Measurements from ENCODE around the gene PTGFR. TPM values are rescaled to one million over a fixed set of nuclear protein-coding genes. Genes with fewer than 3 reads are reported as not detected.

PTGFR gene, protein sequence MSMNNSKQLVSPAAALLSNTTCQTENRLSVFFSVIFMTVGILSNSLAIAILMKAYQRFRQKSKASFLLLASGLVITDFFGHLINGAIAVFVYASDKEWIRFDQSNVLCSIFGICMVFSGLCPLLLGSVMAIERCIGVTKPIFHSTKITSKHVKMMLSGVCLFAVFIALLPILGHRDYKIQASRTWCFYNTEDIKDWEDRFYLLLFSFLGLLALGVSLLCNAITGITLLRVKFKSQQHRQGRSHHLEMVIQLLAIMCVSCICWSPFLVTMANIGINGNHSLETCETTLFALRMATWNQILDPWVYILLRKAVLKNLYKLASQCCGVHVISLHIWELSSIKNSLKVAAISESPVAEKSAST
- not detected for total RNA-seq
- not detected for polyA plus RNA-seq
- 0 reads per million in 6 experiments for total RNA-seq

DNA sequence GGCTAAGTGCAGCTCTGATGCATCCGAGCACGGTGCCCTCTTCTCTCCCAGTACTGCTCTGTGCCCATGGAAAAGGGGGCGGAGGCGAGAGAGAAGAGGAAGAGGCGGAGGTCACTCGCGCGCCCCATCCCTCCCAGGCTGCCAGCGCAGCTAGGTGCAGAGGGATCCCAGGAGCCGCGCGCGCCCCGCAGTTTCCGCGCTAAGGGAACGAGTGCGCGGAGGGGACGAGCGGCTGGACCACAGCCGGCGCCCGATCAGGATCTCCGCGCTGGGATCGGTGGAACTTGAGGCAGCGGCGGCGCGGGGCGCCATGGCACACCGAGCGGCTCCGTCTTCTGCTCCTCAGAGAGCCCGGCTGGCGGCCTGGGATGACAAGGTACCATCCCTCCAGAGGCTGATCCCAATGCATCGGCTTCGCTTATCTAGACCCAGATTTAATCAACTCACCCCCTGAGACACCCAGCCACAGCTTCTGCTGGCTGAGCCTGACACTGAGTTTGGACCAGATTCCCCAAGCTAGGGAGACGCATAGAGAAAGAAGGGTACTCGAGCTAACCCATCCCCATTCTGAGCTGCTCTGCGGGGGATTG lies at the start of gene PTGFR:
Gene PTGFR (plus strand): TSS at position 114 of the 590 bp plus-strand sequence. CDS start 1,770 bp downstream, outside the sequence.
- no peaks in the 10 kb centered on the region for H3K36me3 Mint-ChIP-seq
- peaks cover 3 to 6% (median 5%) of the 10 kb centered on the region in 4 donors for H3K4me1 Mint-ChIP-seq
- peaks cover 0 to 15% (median 9%) of the 10 kb centered on the region in 9 donors for H3K9me3 Mint-ChIP-seq
- no peak for DNase-seq
- H3K27me3 Mint-ChIP-seq = peaks cover 21 to 53% (median 38%) of the 10 kb centered on the region in 5 donors
- H3K27ac Mint-ChIP-seq = no peak within 1 kb of the TSS
- POLR2A ChIA-PET = no interaction called here
- ATAC-seq = no peak
- peak within 1 kb of the TSS in 3 of 10 donors; percentile 15 to 43 (median 16) for H3K4me3 Mint-ChIP-seq

DNA sequence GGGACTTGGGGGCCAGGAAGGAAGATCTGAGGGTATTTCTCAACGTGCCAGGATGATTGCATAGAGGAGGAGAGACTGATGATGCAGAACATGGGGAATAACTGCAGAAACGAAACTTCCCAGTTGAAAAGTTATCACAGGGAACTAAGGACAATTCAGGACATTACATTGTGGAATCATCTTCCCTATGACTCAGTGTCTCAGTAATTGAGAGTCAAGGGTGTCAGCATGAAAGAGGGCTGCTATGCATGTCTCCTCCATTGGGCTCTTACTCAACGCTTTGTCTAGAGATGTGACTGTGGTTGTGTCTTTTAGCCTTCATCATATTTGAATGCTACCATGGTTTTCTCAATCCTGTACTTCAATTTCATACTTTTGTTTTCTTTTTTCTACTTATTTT lies 48.9 kb upstream of the PTGFR start:
- H3K4me1 Mint-ChIP-seq = no peaks in the 10 kb centered on the region
- H3K27me3 Mint-ChIP-seq = peaks cover 0 to 8% (median 2%) of the 10 kb centered on the region in 5 donors
- POLR2A ChIA-PET = no interaction called here
- no peaks in the 10 kb centered on the region for H3K36me3 Mint-ChIP-seq
- no peak for DNase-seq
- peaks cover 0 to 3% (median 1%) of the 10 kb centered on the region in 9 donors for H3K9me3 Mint-ChIP-seq
- ATAC-seq = no peak
- no peak overlapping the region for H3K27ac Mint-ChIP-seq
- no peak overlapping the region for H3K4me3 Mint-ChIP-seq

DNA sequence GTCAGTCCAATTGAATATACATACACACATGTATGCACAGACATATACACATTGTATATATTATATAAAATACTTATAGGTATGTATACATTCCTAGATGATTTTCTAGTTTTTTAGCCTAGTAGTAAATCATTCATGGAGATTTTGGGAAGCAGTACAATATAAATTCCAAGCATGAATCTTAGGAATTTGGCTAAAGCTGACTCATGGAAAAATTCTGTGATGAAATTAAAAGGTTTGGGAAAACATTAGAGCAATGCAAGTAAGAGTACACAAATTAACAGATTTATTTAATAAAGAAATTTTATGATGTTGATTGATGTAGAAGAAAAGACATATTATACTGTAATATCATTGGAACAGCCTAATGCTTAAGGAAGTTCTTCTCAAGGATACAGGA lies 43.7 kb upstream of the PTGFR start:
- Mint-ChIP-seq H3K4me3 (no peak overlapping the region), H3K27ac (no peak overlapping the region), H3K27me3 (peaks cover 0 to 2% (median 0%) of the 10 kb centered on the region in 5 donors), H3K36me3 (no peaks in the 10 kb centered on the region), H3K4me1 (no peaks in the 10 kb centered on the region), H3K9me3 (peaks cover 0 to 3% (median 0%) of the 10 kb centered on the region in 9 donors)
- no peak for ATAC-seq
- DNase-seq = no peak
- POLR2A ChIA-PET = no interaction called here

DNA sequence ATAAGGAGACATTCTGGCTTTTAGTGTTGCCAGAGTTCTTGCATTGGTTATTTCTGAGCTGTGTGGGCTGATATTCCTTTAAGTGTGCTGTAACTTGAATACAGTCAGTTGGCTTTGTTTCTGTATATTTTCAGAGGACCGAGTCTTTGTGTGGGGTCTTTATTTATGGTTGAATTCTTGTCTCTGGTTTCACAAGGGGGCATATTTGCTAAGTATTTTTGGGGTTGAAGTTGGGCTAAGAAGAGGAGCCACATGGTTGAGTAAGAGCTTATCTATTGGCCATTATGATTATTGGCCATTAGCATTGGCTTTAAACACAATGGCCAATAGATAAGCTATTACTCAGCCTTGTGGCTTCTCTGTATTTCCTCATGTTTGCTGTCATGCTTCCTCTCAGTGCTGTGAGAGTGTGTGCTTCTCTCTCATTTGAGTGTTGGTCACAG lies 26.3 kb upstream of the PTGFR start:
- Mint-ChIP-seq H3K36me3 (peaks cover 0 to 40% (median 2%) of the 10 kb centered on the region in 3 donors), H3K9me3 (peaks cover 17 to 53% (median 32%) of the 10 kb centered on the region in 9 donors), H3K27me3 (peaks cover 2 to 13% (median 3%) of the 10 kb centered on the region in 5 donors), H3K27ac (no peak overlapping the region), H3K4me1 (no peaks in the 10 kb centered on the region), H3K4me3 (no peak overlapping the region)
- ATAC-seq = no peak
- no peak for DNase-seq
- POLR2A ChIA-PET = no interaction called here

DNA sequence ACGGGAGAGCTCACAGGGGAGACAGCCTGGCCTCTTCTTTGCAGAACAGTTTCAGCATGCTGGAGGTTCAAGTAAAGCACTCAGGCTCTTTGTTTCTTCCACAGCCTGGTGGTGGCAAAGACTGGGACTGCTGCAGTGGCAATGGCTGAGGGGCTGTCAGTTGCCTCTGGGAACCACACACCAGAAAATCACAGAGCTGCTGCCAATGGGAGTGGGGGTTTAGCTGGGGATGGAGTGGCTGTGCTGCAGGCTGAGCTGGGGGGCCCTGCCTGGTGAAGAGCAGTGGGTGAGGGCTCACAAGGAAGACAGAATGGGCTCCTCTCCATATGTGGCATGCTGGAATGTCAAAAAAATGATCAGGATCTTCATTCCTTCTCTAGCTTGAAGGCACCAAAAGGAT lies 25.6 kb upstream of the PTGFR start:
- peaks cover 16 to 49% (median 32%) of the 10 kb centered on the region in 9 donors for H3K9me3 Mint-ChIP-seq
- POLR2A ChIA-PET = no interaction called here
- no peak overlapping the region for H3K4me3 Mint-ChIP-seq
- DNase-seq (no peak), ATAC-seq (no peak)
- H3K27ac Mint-ChIP-seq = no peak overlapping the region
- no peaks in the 10 kb centered on the region for H3K4me1 Mint-ChIP-seq
- H3K36me3 Mint-ChIP-seq = peaks cover 0 to 40% (median 2%) of the 10 kb centered on the region in 3 donors
- H3K27me3 Mint-ChIP-seq = peaks cover 2 to 13% (median 3%) of the 10 kb centered on the region in 5 donors

DNA sequence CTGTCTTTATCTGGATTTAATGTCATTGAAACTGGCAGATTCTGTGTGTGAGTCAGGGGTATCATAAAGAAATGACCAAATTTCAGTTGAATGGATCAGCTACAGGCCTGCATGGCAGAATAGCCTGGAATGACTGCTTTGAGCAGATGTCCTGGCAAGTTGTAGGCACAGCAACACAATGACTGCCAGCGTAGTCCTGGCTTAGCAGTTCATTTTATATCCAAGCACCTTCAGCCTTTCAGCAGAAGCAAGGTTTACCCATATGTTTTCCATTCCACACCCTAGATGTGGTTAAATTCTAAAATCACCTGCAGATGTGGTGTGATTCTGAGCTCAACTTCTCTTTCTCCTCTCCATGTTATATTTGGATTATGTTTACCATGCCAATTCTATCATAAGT lies 22.3 kb upstream of the PTGFR start:
- H3K9me3 Mint-ChIP-seq = peaks cover 3 to 20% (median 7%) of the 10 kb centered on the region in 9 donors
- no peak overlapping the region for H3K4me3 Mint-ChIP-seq
- no peak overlapping the region for H3K27ac Mint-ChIP-seq
- H3K27me3 Mint-ChIP-seq = peaks cover 2 to 14% (median 5%) of the 10 kb centered on the region in 5 donors
- DNase-seq (no peak), ATAC-seq (no peak)
- H3K36me3 Mint-ChIP-seq = peaks cover 0 to 15% (median 0%) of the 10 kb centered on the region in 3 donors
- H3K4me1 Mint-ChIP-seq = no peaks in the 10 kb centered on the region
- POLR2A ChIA-PET = no interaction called here

DNA sequence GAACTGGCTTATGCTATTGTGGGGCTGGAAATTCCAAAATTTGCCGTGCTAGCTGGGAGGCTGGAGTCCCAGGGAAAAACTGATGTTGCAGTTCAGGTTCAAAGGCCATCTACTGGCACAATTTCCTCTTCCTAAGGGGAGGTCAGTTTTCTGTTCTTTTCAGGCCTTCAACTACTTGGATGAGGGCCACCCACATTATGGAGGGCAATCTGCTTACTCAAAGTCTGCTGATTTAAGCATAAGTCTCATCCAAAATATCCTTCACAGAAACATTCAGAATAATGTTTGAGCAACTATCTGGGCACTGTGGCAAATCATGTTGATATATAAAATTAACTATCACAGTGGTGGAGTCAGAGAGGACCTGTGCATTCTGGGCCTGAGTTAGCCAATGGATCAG lies 21.2 kb upstream of the PTGFR start:
- H3K36me3 Mint-ChIP-seq = peaks cover 0 to 9% (median 0%) of the 10 kb centered on the region in 3 donors
- no peak overlapping the region for H3K27ac Mint-ChIP-seq
- DNase-seq (no peak), ATAC-seq (no peak)
- H3K4me1 Mint-ChIP-seq = no peaks in the 10 kb centered on the region
- peaks cover 0 to 14% (median 7%) of the 10 kb centered on the region in 5 donors for H3K27me3 Mint-ChIP-seq
- POLR2A ChIA-PET = no interaction called here
- H3K4me3 Mint-ChIP-seq = no peak overlapping the region
- peaks cover 0 to 14% (median 1%) of the 10 kb centered on the region in 9 donors for H3K9me3 Mint-ChIP-seq

DNA sequence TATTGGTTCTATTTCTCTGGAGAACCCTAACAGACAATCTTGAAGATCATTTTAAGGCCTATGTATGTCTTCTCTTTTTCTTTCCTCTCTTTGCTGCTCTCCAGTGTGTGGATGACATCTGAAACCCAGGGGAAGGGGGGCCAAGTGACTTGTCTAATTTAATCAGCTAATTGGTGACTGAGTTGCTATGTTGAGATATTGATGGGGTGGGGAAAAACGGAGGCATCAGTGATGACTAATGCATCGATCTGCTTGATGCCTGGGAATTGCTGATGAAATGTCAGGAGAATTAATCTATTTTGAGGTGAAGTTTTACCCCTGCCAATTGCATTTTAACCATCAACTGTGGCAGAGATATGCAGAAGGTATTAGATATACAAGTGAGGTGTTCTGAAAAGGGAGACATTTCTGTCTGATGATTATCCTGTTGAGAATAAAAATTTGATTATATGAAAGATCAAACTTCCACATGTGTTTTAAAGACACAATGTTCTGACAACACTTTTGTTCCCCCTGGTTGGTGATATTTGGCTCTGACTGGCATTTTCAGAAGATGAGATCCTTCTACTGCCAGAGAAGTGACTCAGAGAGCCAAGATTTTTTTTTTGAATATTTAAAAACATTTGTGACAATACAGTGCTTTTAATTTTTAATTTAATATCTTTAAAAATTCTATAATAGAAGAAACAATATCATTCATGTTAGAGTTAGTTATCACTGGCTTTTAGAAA lies 18.7 kb upstream of the PTGFR start:
- Mint-ChIP-seq H3K27me3 (peaks cover 0 to 10% (median 2%) of the 10 kb centered on the region in 5 donors), H3K4me3 (no peak overlapping the region), H3K27ac (no peak overlapping the region), H3K9me3 (peaks cover 0 to 7% (median 0%) of the 10 kb centered on the region in 9 donors), H3K4me1 (no peaks in the 10 kb centered on the region), H3K36me3 (no peaks in the 10 kb centered on the region)
- ATAC-seq = no peak
- POLR2A ChIA-PET = no interaction called here
- DNase-seq = no peak

DNA sequence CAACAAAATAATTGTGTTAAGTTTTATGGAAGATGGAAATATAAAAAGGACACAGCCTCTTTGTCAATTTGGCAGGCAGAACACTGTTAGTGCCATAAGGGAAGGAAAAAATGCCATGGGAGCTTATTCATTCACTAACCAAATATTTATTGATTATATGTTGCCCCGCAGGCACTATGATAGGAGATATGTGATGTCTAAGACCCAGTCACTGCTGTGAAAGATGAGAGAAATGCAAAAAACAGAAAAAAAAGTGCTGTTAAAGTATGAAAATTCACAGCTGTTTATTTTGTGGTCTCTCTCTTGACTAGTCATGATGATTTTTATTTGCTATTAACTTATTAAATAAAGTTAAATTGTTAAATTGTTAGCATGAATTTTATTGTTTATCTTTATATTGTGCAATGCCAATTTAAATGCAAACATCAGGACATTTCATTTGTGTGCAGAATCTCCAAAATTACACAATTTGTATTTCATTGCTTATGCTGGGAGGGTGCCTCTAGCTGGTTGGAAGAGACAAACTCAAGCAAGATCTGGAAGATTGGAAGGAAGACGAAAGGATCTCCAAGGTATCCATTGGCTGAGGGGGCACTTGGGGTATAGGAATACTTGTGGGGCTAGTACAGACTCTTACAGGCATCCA lies 17.8 kb upstream of the PTGFR start:
- Mint-ChIP-seq H3K4me1 (no peaks in the 10 kb centered on the region), H3K36me3 (no peaks in the 10 kb centered on the region), H3K9me3 (peaks cover 0 to 7% (median 0%) of the 10 kb centered on the region in 9 donors), H3K27ac (no peak overlapping the region), H3K27me3 (peaks cover 0 to 10% (median 2%) of the 10 kb centered on the region in 5 donors), H3K4me3 (no peak overlapping the region)
- no peak for ATAC-seq
- no peak for DNase-seq
- POLR2A ChIA-PET = no interaction called here

DNA sequence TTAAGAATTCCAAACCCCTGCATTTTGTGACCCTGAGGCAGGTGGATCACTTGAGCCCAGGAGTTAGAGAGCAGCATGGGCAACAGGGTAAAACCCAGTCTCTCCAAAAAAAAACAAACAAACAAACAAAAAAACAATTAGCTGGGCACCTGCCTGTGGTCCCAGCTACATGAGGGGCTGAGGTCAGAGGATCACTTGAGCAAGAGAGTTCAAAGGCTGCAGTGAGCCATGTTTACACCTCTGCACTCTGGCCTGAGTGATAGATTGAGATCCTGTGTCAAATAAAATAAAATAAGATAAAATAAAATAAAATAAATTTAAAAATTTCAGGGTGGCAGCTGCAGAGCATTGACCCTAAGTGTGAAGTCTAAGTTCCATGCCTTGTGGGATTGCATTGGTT lies 16.7 kb upstream of the PTGFR start:
- POLR2A ChIA-PET = no interaction called here
- Mint-ChIP-seq H3K27ac (no peak overlapping the region), H3K4me3 (no peak overlapping the region), H3K36me3 (no peaks in the 10 kb centered on the region), H3K4me1 (no peaks in the 10 kb centered on the region), H3K9me3 (peaks cover 0 to 7% (median 0%) of the 10 kb centered on the region in 9 donors), H3K27me3 (peaks cover 0 to 18% (median 2%) of the 10 kb centered on the region in 5 donors)
- DNase-seq (no peak), ATAC-seq (no peak)

DNA sequence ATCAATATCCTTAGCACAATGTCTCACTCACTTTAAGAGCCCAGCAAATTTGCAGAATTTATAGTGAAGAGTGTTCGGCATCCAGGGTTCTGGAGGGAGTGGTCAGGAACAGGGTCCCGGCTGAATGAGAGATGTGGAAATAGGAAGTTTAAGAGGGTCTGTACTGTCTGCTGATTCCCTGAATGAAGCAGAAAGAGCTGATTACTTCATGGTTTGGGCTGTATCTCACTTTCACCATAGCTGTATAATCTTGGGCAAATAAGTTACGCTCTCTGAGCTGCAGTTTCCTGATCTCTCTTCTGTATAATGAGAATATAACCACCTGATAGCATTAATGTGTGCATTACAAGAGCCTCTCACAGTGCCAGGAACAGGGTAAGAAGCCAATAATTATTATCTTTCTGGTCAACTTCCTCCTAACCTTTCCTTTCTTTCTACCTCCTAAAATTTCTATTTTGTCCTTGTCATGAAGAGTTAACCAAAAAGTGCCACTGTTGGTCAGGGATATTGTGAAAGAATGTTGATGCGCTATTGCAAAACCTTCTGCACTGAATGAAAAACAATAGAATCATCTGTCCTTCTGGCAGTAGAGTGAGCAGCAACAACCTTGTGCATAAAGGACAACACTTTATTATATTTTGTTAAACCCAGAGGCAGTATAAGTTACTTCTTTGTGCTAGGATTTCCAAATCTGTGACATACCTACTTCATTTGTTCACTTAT lies 14.7 kb upstream of the PTGFR start:
- DNase-seq (no peak), ATAC-seq (no peak)
- no peak overlapping the region for H3K27ac Mint-ChIP-seq
- H3K4me1 Mint-ChIP-seq = no peaks in the 10 kb centered on the region
- H3K36me3 Mint-ChIP-seq = no peaks in the 10 kb centered on the region
- H3K9me3 Mint-ChIP-seq = peaks cover 0 to 5% (median 0%) of the 10 kb centered on the region in 9 donors
- H3K27me3 Mint-ChIP-seq = peaks cover 0 to 13% (median 2%) of the 10 kb centered on the region in 5 donors
- POLR2A ChIA-PET = no interaction called here
- H3K4me3 Mint-ChIP-seq = no peak overlapping the region

DNA sequence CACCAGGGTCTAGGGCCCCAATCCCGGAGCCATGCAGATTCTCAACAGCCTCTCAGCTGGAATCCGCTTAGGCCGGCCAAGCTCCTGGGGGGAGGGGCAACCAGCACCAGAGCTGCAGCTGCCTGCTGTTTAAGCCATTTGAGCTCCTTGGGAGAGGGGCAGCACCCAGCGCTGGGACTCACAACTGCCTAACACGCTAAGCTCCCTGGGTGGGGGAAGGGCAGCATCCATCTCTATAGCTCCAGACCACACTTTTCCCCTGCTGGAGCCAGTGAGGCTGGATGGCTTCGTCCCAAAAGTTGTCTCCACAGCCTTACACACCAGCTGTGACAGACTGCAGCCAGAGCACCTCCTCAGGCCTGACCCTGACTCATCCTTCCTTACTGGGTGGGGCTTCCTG lies 6.9 kb upstream of the PTGFR start:
- no peak for ATAC-seq
- DNase-seq = no peak
- Mint-ChIP-seq H3K36me3 (peaks cover 0 to 4% (median 0%) of the 10 kb centered on the region in 3 donors), H3K9me3 (peaks cover 0 to 25% (median 9%) of the 10 kb centered on the region in 9 donors), H3K4me1 (no peaks in the 10 kb centered on the region), H3K4me3 (no peak overlapping the region), H3K27me3 (peaks cover 11 to 35% (median 15%) of the 10 kb centered on the region in 5 donors), H3K27ac (no peak overlapping the region)
- POLR2A ChIA-PET = no interaction called here
